NCI-H82 (cell line): ENCODE data around the gene NSD2.
"Not testable (repeated sequence)": the region's sequence is repeated elsewhere in the genome, so short reads cannot be mapped to it uniquely, and the experiment has no call there.

Experiments
- DNase-seq: peaks from one replicate; lab custom pipeline; 2025; lab: John Stamatoyannopoulos, UW

Gene NSD2

DNA sequence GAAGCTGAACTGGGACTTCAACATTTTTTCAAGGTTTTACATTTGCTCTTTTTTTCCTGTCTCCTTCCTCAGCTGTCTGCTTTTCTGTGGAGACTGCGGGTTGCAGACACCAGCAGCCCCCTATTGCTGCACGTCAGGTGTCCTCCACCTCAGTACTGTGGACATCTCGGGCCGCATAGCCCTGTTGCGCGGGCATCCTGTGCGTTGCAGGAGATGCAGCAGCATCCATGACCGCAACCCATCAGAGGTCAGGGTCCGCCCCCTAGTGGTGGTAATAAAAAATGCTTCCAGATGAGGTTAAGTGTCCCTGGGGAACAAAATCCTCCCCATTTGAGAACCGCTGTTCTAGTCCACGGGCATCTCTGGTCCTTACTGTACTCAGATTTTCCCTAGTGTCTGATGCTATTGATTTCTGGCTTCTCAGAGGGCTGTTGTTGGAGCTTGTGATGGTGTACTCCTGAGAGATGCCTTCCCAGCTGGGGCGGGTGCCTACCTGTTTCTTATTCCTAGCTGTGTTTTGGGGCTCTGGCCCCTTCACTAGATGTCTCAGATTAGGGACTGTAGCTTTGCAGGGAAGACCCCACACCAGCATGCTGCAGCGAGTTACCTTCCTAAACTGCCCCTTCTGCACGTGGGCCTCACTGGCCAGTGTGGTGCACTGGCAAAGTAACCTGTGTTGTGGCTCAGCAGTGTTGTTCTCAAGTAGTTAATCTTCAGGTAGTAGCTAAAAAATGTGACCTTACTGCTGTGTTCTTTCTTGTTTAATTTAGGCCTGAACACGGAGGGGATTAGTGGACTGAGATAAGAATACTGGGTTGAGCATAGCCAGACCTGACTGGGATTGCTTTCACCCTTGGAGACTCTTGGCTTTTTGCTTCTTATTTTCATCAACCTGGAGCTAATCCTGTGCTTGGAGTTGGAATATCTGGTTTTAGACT lies 28.2 kb downstream of the NSD2 start:
- peak; percentile 83 for DNase-seq

GRCh38 chr4:1900087-1900433 lies 28.9 kb downstream of the NSD2 start:
- DNase-seq = no peak

DNA sequence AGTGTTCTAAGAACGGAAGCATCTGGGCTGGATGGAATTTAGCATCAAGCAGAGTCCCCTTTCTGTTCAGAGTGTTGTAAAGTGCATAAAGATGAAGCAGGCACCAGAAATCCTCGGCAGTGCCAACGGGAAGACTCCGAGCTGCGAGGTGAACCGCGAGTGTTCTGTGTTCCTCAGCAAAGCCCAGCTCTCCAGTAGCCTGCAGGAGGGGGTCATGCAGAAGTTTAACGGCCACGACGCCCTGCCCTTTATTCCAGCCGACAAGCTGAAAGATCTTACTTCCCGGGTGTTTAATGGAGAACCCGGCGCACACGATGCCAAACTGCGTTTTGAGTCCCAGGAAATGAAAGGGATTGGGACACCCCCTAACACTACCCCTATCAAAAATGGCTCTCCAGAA lies 29.4 kb downstream of the NSD2 start:
- DNase-seq = no peak

GRCh38 chr4:1901127-1901526 lies 29.9 kb downstream of the NSD2 start:
- no peak for DNase-seq

- no peak for DNase-seq
These were observed 31.1 kb downstream of the NSD2 start for GRCh38 chr4:1902243-1902642.

GRCh38 chr4:1903035-1903434 lies 31.8 kb downstream of the NSD2 start:
- no peak for DNase-seq

- DNase-seq = no peak
These were observed 32.8 kb downstream of the NSD2 start for GRCh38 chr4:1904042-1904441.

DNA sequence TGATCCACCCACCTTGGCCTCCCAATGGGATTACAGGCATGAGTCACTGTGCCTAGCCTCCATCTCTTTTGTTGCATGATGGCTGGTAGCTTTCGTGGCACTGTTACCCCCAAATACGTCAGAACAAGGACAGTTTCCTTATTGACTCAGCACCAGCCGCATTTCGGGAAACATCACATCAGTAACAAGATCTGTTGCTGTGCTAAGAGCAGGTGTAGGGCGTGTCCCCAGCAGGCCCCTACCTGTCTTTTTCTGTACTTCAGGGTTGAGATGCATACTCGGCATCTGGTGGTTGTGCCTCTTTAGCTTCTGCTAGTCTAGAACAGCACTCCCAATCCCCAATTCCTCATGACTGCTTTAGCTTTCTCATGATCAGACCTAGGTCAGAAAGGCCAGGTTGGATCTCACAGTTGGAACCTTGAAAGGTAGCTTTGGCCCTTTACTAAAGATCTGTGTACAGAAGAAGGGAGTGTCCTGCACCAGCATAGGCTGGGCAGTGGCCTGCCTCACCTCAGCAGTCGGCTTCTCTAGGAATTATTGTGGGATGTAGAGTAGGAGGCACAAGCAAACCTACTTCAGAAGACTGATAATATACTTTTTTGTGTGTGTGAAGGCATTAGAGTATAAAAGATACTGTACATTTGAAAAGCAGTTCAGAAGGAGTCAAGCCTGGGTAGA lies 36.8 kb downstream of the NSD2 start:
- no peak for DNase-seq

- not testable (repeated sequence) for DNase-seq
These were observed 38.5 kb downstream of the NSD2 start for GRCh38 chr4:1909696-1910095.

DNA sequence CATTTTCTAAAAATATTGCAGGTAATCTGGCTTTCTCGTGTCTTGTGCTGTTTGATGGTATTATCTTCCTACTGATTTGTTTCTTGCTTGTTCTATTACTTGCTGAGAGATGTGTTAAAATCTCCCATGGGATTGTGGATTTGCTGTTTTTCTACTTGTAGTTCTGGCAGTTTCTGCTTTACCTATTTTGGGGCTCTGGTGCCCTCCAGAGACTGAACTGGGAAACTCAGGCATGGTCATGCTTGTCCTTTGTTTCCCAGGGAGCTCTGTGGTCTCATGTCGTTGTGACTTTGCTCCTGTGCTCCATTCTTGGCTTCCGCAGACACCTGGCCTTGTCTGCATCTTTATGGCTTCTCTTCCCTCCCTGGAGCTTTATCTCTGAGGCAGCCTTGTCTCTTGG lies 39.5 kb downstream of the NSD2 start:
- peak; percentile 54 for DNase-seq

DNA sequence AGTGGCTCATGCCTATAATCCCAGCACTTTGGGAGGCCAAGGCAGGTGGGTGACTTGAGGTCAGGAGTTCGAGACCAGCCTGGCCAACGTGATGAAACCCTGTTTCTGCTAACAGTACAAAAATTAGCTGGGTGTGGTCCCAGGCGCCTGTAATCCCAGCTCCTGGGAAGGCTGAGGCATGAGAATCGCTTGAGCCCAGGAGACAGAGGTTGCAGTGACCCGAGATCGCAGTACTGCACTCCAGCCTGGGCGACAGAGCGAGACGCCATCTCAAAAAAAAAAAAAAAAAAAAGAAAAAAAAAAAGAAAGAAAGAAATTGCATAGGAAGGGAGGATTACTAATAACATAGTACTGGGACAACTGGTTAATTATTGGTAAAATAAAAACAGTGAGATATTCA lies 40.1 kb downstream of the NSD2 start:
- DNase-seq = not testable (repeated sequence)

DNA sequence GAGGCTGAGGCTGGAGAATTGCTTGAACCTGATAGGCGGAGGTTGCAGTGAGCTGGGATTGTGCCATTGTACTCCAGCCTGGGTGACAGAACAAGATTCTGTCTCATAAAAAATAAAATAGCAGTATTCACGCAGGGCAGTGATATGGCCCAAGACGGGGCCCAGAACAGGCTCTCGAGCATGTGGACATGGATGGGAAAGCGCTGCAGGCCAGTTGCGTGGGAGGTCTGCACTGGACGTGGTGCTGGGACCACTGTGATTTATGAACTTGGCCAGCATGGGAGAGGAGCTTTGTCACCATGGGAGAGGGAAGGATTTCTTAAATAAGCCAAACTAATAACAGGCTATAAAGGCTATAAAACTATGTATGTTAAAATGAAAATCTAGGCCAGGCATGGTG lies 51.6 kb downstream of the NSD2 start:
- DNase-seq = no peak

GRCh38 chr4:1927675-1928074 lies 56.5 kb downstream of the NSD2 start:
- DNase-seq = no peak

- DNase-seq = no peak
These were observed 57.4 kb downstream of the NSD2 start for GRCh38 chr4:1928356-1929239.

DNA sequence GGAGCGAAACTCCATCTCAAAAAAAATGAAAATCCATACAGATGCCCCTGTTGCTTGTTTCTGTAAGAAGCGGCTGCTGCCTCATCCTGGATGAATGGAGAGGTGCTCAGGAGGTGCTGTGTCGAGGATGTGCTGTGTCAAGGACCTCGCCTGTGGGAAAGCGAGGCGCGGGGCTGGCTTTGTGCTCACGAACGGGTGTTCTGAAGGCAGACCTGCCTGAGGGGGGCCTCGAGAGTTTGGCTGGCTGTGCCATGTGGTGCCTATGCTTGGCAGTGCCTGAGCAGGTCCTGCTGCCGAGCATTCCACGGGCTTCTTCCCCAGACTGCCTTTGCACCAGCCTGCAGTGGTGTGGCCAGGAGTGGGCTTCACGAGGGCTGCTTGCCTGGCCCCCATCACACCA lies 61.5 kb downstream of the NSD2 start:
- no peak for DNase-seq

GRCh38 chr4:1933700-1934099 lies 62.5 kb downstream of the NSD2 start:
- DNase-seq = no peak

DNA sequence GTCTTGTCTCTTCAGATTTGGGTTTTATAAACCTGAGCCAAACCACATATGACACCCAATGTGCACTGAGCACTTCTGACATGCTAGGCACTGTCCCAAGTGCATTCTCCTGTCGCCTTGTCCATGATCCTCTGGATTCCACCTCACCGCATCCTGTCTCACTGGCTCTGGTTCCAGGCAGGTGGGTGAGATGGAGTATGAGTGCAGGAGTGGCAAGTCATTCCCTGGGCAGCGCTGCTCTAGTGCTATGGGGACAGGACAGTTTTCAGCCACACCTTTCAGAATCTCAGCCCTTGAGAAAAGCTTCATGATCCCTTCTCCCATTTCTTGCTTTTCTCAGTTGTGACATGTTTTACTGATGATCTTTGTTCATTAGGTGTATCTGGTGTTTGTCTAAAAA lies 66.4 kb downstream of the NSD2 start:
- DNase-seq = no peak

DNA sequence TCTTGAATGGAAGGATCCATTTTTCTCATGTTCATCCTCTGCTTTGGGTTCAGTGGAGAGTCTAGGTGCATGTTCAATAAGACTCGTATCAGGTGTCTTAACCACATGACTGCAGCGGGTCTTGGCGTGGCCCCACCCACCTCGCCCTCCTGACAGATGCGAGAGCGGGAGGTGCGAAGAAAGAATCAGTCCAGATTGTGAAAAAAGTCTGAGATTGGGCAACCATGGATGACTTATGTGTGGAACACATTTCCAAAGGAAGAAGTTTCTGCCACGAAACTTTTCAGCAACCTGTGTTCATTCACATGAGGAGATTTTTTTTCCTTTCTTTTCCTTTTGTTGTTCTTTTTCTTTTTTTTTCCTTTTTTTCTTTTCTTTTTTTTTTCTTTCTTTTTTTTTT lies 66.8 kb downstream of the NSD2 start:
- DNase-seq = no peak

- no peak for DNase-seq
These were observed 68.7 kb downstream of the NSD2 start for GRCh38 chr4:1939664-1940509.

DNA sequence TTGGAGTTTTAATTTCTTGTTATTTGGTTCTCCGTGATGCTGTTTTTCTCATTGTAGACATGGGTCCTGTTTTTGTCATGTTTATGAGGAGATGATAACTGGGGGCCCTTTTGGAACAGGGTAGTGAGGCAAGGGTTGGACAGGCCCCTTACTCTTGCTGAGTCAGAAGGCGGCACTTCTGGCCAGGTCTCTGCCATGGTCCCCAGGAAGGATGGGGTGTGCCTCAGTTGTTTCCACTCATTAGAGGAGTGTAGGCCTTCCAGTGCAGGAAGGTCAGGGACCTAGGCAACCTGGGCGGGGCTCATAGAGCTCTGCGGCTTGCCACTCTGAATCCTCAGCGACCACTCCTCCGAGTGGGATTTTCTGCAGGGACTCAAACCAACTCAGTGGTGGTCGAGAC lies 69.4 kb downstream of the NSD2 start:
- DNase-seq = no peak

DNA sequence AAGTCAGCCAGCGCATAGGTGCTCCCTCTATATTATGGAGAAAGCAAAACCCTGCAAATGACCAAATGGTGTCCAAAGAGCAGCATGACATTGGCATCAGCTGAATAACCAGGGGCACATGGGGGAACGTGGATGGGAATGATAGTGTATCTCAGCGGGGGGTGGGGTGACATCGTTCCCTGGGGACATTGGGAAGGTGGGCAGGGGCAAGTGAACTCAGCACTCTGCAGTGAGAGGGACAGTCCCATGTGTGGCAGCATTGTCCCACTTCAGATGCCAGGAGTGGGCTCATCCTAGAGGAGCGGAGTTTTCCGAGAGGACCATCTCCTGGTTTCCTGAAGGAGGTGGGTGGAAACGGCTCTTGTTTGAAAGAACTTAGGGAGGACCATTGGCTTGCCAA lies 72.7 kb downstream of the NSD2 start:
- no peak for DNase-seq
